Renal pelvis (tissue), 4 donors: ENCODE results near the gene STRIP2. TPM values are rescaled to one million over a fixed set of nuclear protein-coding genes. Genes with fewer than 3 reads are reported as not detected.
"Not testable (repeated sequence)": the region's sequence is repeated elsewhere in the genome, so short reads cannot be mapped to it uniquely, and the experiment has no call there.

Source experiments
- DNase-seq: peaks from one replicate; pipeline ENCODE4 v3.0.0-alpha.2; 2013
- polyA plus RNA-seq, 3 donors: library from polyadenylated mRNA; unstranded; fragments of 120-200 nt; gene quantifications; one replicate each; pipeline ENCODE4 v1.2.1, GENCODE V29; 2013; ENCODE audit not compliant: insufficient read length in 3 of 3

Gene STRIP2
- polyA plus RNA-seq, 3 donors = 2.0 to 5.2 (median 3.6) TPM

- DNase-seq = no peak
These were observed 17.2 kb upstream of the STRIP2 start for GRCh38 chr7:129417073-129417472.

GRCh38 chr7:129421717-129422250 is 12.4 kb upstream of the STRIP2 start:
- DNase-seq = no peak

- no peak for DNase-seq
These were observed 11.5 kb upstream of the STRIP2 start for GRCh38 chr7:129422727-129423126.

GRCh38 chr7:129423700-129424410 is 10.4 kb upstream of the STRIP2 start:
- no peak for DNase-seq

- DNase-seq = no peak
These were observed 7.8 kb upstream of the STRIP2 start for GRCh38 chr7:129426482-129426881.

- no peak for DNase-seq
These were observed 6.6 kb upstream of the STRIP2 start for GRCh38 chr7:129427526-129428045.

- no peak for DNase-seq
These were observed 2.2 kb upstream of the STRIP2 start for GRCh38 chr7:129431911-129432643.

- no peak for DNase-seq
These were observed 565 bp downstream of the STRIP2 start for GRCh38 chr7:129434675-129435318.

GRCh38 chr7:129435414-129435829 is 1.2 kb downstream of the STRIP2 start:
- no peak for DNase-seq

GRCh38 chr7:129436335-129436923 is 2.2 kb downstream of the STRIP2 start:
- DNase-seq = no peak

GRCh38 chr7:129437190-129437589 is 3.0 kb downstream of the STRIP2 start:
- DNase-seq = no peak

- no peak for DNase-seq
These were observed 4.1 kb downstream of the STRIP2 start for GRCh38 chr7:129438281-129438838.

GRCh38 chr7:129438839-129439651 is 4.8 kb downstream of the STRIP2 start:
- DNase-seq = peak; percentile 27

GRCh38 chr7:129439963-129440625 is 5.9 kb downstream of the STRIP2 start:
- no peak for DNase-seq

- no peak for DNase-seq
These were observed 9.4 kb downstream of the STRIP2 start for GRCh38 chr7:129443612-129444011.

GRCh38 chr7:129444776-129445175 is 10.5 kb downstream of the STRIP2 start:
- DNase-seq = not testable (repeated sequence)

GRCh38 chr7:129446925-129447324 is 12.7 kb downstream of the STRIP2 start:
- DNase-seq = not testable (repeated sequence)

GRCh38 chr7:129447445-129447844 is 13.2 kb downstream of the STRIP2 start:
- DNase-seq = not testable (repeated sequence)

- not testable (repeated sequence) for DNase-seq
These were observed 14.4 kb downstream of the STRIP2 start for GRCh38 chr7:129448608-129449007.

- DNase-seq = no peak
These were observed 16.1 kb downstream of the STRIP2 start for GRCh38 chr7:129450295-129450694.
